GDM1 (cell line): ENCODE data around the gene OSBPL2.

Source experiments
- DNase-seq: peaks from one replicate; lab custom pipeline; 2025; lab: John Stamatoyannopoulos, UW

The OSBPL2 gene

GRCh38 chr20:62235777-62236157 lies 2.6 kb upstream of the OSBPL2 start:
- DNase-seq, result no peak

GRCh38 chr20:62236200-62236599 lies 2.1 kb upstream of the OSBPL2 start:
- DNase-seq, result no peak

- no peak for DNase-seq
Observed at GRCh38 chr20:62236766-62237513, 1.4 kb upstream of the OSBPL2 start.

- DNase-seq, result no peak
Observed at GRCh38 chr20:62237514-62237800, 864 bp upstream of the OSBPL2 start.

- no peak for DNase-seq
Observed at GRCh38 chr20:62238569-62239277, 402 bp downstream of the OSBPL2 start.

GRCh38 chr20:62239278-62239879 lies 1.1 kb downstream of the OSBPL2 start:
- DNase-seq, result no peak

- no peak for DNase-seq
Observed at GRCh38 chr20:62240020-62240685, 1.8 kb downstream of the OSBPL2 start.

- no peak for DNase-seq
Observed at GRCh38 chr20:62241506-62241905, 3.2 kb downstream of the OSBPL2 start.

- DNase-seq, result no peak
Observed at GRCh38 chr20:62242176-62242575, 3.9 kb downstream of the OSBPL2 start.

- no peak for DNase-seq
Observed at GRCh38 chr20:62243106-62243505, 4.8 kb downstream of the OSBPL2 start.

GRCh38 chr20:62243906-62244515 lies 5.7 kb downstream of the OSBPL2 start:
- no peak for DNase-seq

- DNase-seq, result no peak
Observed at GRCh38 chr20:62244644-62245108, 6.4 kb downstream of the OSBPL2 start.

- no peak for DNase-seq
Observed at GRCh38 chr20:62245911-62246280, 7.6 kb downstream of the OSBPL2 start.

GRCh38 chr20:62246431-62246830 lies 8.1 kb downstream of the OSBPL2 start:
- DNase-seq, result no peak

- no peak for DNase-seq
Observed at GRCh38 chr20:62246872-62247652, 8.7 kb downstream of the OSBPL2 start.

- DNase-seq, result no peak
Observed at GRCh38 chr20:62248890-62249560, 10.7 kb downstream of the OSBPL2 start.

- DNase-seq, result no peak
Observed at GRCh38 chr20:62252342-62252966, 14.1 kb downstream of the OSBPL2 start.

GRCh38 chr20:62253398-62253797 lies 15.1 kb downstream of the OSBPL2 start:
- DNase-seq, result no peak

- DNase-seq, result no peak
Observed at GRCh38 chr20:62254021-62254724, 15.9 kb downstream of the OSBPL2 start.

- DNase-seq, result no peak
Observed at GRCh38 chr20:62255976-62256375, 17.7 kb downstream of the OSBPL2 start.
